MCF 10A (cell line): Measurements from ENCODE around the gene CALCR. TPM values are rescaled to one million over a fixed set of nuclear protein-coding genes. Genes with fewer than 3 reads are reported as not detected.

Experiments
- BruUV-seq: library from RNA; stranded (reverse); fragments of 400-500 nt; replicated peaks from 2 replicates; lab custom pipeline; 2021; lab: Mats Ljungman, UMichigan
- CTCF ChIA-PET: fragments of 300-600 bp; sonication (Branson Sonifier 250); formaldehyde crosslinking; extraction: SDS; loops from one replicate; lab custom pipeline; 2021; ENCODE audit warnings: antibody characterized with exemption, inconsistent platforms; lab: Yijun Ruan, JAX
- POLR2A ChIA-PET: fragments of 300-600, 350-650 bp; sonication (Branson Sonifier 250); formaldehyde crosslinking; extraction: SDS; loops from one replicate; lab custom pipeline; 2020; ENCODE audit warnings: antibody characterized with exemption, inconsistent platforms; lab: Yijun Ruan, JAX
- DNase-seq: peaks from one replicate; pipeline ENCODE4 v3.0.0-alpha.2; 2018; ENCODE audit not compliant: unreplicated experiment
- H3K27ac Mint-ChIP-seq: one replicate; pipeline ENCODE4 v1.8.0; 2022; ENCODE audit warnings: mild to moderate bottlenecking, low read depth, mixed read lengths; ENCODE audit not compliant: unreplicated experiment
- H3K27me3 Mint-ChIP-seq: one replicate; pipeline ENCODE4 v1.8.0; 2022; ENCODE audit warnings: mixed read lengths; ENCODE audit not compliant: insufficient read depth, unreplicated experiment
- H3K36me3 Mint-ChIP-seq: one replicate; pipeline ENCODE4 v1.8.0; 2022; ENCODE audit warnings: mild to moderate bottlenecking, moderate library complexity, mixed read lengths; ENCODE audit not compliant: insufficient read depth, unreplicated experiment
- H3K4me1 Mint-ChIP-seq: one replicate; pipeline ENCODE4 v1.8.0; 2022; ENCODE audit warnings: mixed read lengths; ENCODE audit not compliant: insufficient read depth, unreplicated experiment
- H3K4me3 Mint-ChIP-seq: one replicate; pipeline ENCODE4 v1.8.0; 2022; ENCODE audit warnings: mild to moderate bottlenecking, moderate library complexity, mixed read lengths; ENCODE audit not compliant: unreplicated experiment
- H3K9me3 Mint-ChIP-seq: one replicate; pipeline ENCODE4 v1.8.0; 2022; ENCODE audit warnings: mixed read lengths; ENCODE audit not compliant: unreplicated experiment
- intact Hi-C: fragments of 100-400 bp; cut with micrococcal nuclease; formaldehyde crosslinking; loops from 2 replicates; pipeline ENCODE4 v1.14.1; 2022
- total RNA-seq: library from RNA; stranded (reverse); gene quantifications from 2 replicates; pipeline ENCODE4 v1.2.3, GENCODE V29; 2022
- TF ChIP-seq, protein P1 (sequence below): fragments of 200-600 bp; IDR thresholded peaks from one replicate; pipeline ENCODE4 v1.8.0; 2022; ENCODE audit warnings: antibody characterized with exemption, mild to moderate bottlenecking; ENCODE audit not compliant: unreplicated experiment

The CALCR gene
- total RNA-seq, 1 experiment from 2014 or later, result not detected

- intact Hi-C loops, result no loop called here
- DNase-seq, result no peak
- Mint-ChIP-seq H3K27me3 (peaks cover 100% of the 10 kb centered on the region), H3K36me3 (no peaks in the 10 kb centered on the region), H3K9me3 (no peaks in the 10 kb centered on the region), H3K4me1 (no peaks in the 10 kb centered on the region), H3K4me3 (no peak overlapping the region), H3K27ac (no peak overlapping the region)
- no TSS peak for BruUV-seq
- CTCF ChIA-PET, result interaction anchor here (2.8 kb wide), 1 partner anchor 10 kb away, joined by 13 read pairs; no protein-coding TSS in a partner anchor
- POLR2A ChIA-PET, result no interaction called here
- TF ChIP-seq, protein P1, sequence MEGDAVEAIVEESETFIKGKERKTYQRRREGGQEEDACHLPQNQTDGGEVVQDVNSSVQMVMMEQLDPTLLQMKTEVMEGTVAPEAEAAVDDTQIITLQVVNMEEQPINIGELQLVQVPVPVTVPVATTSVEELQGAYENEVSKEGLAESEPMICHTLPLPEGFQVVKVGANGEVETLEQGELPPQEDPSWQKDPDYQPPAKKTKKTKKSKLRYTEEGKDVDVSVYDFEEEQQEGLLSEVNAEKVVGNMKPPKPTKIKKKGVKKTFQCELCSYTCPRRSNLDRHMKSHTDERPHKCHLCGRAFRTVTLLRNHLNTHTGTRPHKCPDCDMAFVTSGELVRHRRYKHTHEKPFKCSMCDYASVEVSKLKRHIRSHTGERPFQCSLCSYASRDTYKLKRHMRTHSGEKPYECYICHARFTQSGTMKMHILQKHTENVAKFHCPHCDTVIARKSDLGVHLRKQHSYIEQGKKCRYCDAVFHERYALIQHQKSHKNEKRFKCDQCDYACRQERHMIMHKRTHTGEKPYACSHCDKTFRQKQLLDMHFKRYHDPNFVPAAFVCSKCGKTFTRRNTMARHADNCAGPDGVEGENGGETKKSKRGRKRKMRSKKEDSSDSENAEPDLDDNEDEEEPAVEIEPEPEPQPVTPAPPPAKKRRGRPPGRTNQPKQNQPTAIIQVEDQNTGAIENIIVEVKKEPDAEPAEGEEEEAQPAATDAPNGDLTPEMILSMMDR, result no peak
Measured at GRCh38 chr7:93453262-93453661, 121.3 kb downstream of the CALCR start.

DNA sequence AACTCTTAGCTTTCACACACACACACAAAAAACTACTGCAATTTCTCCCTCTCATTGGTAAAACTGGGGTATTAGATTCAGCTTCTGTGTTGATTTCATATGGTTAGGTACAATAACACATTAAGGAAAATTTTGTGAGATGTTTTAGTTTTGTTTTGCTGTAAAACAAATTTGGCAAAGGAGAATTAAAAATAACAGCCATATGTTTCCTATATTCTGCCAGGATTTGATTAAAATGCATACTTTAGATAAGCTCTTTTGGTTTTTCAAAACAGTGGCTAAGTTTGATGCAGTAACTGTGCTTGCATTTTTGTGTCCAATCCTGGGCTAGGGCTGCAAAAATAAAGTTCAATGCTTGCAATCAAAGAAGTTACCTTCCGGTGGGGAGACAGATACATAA, 126.3 kb downstream of the CALCR start:
- Mint-ChIP-seq H3K27ac (no peak overlapping the region), H3K4me3 (no peak overlapping the region), H3K9me3 (no peaks in the 10 kb centered on the region), H3K27me3 (peaks cover 100% of the 10 kb centered on the region), H3K36me3 (no peaks in the 10 kb centered on the region), H3K4me1 (no peaks in the 10 kb centered on the region)
- TF ChIP-seq, protein P1, result no peak
- ChIA-PET CTCF (interaction anchor here (0.8 to 1.0 kb wide), 3 partner anchors 10 to 202 kb away, joined by 3 read pairs; no protein-coding TSS in a partner anchor), POLR2A (no interaction called here)
- no TSS peak for BruUV-seq
- DNase-seq, result no peak
- intact Hi-C loops, result loop anchor here (10.0 kb wide), 1 partner anchor 827 kb away; no protein-coding TSS in a partner anchor

DNA sequence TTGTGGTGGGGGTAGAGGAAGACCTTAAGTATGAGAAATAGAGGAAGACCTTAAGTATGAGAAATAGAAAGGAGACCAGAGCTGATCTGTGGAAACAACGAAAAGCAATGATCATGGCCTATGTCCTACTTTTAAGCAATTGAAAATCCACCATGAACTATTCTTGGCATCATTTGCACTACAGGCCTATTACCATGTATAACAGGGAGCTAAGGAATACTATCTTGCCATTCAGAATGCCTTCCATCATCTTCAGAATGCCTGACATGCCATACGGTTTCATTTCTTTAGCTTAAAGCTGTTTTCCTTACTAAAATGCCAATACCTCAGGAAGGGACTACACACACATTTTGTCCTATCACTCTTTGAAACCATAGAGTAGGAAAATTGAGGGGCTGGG, 127.0 kb downstream of the CALCR start:
- Mint-ChIP-seq H3K4me3 (no peak overlapping the region), H3K27ac (no peak overlapping the region), H3K9me3 (no peaks in the 10 kb centered on the region), H3K36me3 (no peaks in the 10 kb centered on the region), H3K4me1 (no peaks in the 10 kb centered on the region), H3K27me3 (peaks cover 100% of the 10 kb centered on the region)
- intact Hi-C loops, result loop anchor here (10.0 kb wide), 1 partner anchor 827 kb away; no protein-coding TSS in a partner anchor
- no peak for DNase-seq
- no TSS peak for BruUV-seq
- POLR2A ChIA-PET, result interaction anchor here (0.6 kb wide), 1 partner anchor 110 kb away, joined by 4 read pairs; no protein-coding TSS in a partner anchor
- CTCF ChIA-PET, result interaction anchor here (0.5 to 1.0 kb wide), 3 partner anchors 9 to 995 kb away, joined by 3 to 6 read pairs (median 3); no protein-coding TSS in a partner anchor
- TF ChIP-seq, protein P1, result no peak

DNA sequence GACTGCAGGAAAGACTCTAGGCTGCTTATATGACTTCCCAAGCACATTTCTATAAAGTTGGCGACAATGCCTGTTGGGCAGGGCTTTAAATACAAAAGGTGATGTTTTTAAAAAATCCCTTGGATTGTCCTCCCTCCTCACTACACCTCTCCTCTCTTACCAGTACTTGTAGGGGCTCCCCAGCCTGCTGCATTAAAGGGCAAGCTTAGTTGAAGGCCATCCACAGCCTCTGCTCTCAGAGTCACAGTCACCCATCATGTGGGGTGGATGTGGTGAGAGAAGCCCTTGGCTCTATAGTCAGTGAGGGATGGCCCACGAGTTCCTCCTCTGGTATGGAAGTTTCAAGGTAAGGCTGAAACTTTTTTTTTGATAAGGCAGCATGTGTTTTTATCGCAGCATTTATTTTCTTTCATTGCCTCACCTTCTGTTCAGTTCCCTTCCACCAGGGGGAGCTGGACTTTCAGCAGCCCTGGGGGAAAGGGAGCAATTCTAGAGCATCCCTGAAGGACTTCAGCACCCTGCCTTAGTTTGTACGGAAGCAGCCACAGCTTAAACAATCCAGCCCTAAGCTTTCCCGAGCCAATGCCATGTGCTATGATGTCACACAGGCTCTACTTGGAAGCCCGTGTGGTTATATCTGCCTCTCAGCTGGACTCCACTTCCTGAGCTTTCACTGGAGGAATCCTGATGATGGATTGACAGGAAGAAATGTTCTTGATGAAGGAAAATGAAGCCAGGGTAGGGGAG, 131.9 kb downstream of the CALCR start:
- Mint-ChIP-seq H3K27ac (no peak overlapping the region), H3K36me3 (no peaks in the 10 kb centered on the region), H3K27me3 (peaks cover 91% of the 10 kb centered on the region), H3K9me3 (no peaks in the 10 kb centered on the region), H3K4me1 (no peaks in the 10 kb centered on the region), H3K4me3 (no peak overlapping the region)
- TF ChIP-seq, protein P1, result peak; percentile 66
- ChIA-PET POLR2A (no interaction called here), CTCF (interaction anchor here (0.6 to 2.7 kb wide), 16 partner anchors 11 to 133 kb away, joined by 3 to 16 read pairs (median 3); no protein-coding TSS in a partner anchor)
- peak; percentile 58 for DNase-seq
- no TSS peak for BruUV-seq
- intact Hi-C loops, result loop anchor here (2.0 to 10.0 kb wide), 3 partner anchors 108 to 832 kb away; no protein-coding TSS in a partner anchor
